OCI-LY1 (cell line): ENCODE data around the gene TOM1.

Experiments used
- CTCF ChIP-seq: fragments of 200-600 bp; sonication (generic), shearing (Covaris generic); IDR thresholded peaks from 2 replicates; pipeline ENCODE4 v1.5.1; 2017; ENCODE audit warnings: mild to moderate bottlenecking, antibody characterized with exemption, low read length, moderate library complexity, mixed read lengths
- EZH2 ChIP-seq: fragments of 200-600 bp; sonication (generic), shearing (Covaris generic); IDR thresholded peaks from 2 replicates; pipeline ENCODE4 v1.8.0; 2017; ENCODE audit warnings: borderline replicate concordance, mixed run types, mild to moderate bottlenecking, antibody characterized with exemption, low read length, moderate library complexity, mixed read lengths

GRCh38 chr22:35296051-35296450, 3.6 kb upstream of the TOM1 start:
- no peak for TF ChIP-seq CTCF
- TF ChIP-seq EZH2, result no peak
